SK-N-SH treated with all-trans-retinoic acid at 6 μM for 48 hours (cell line): ENCODE results near the gene AMIGO2.

ENCODE experiments used
- CSDC2 ChIP-seq: fragments of 250-450 bp; sonication (Bioruptor Pico); IDR thresholded peaks from 2 replicates; pipeline ENCODE4 v1.5.0; 2020; ENCODE audit warnings: mild to moderate bottlenecking, moderate library complexity
- PPARA ChIP-seq: fragments of 250-450 bp; sonication (Bioruptor Pico); IDR thresholded peaks from 2 replicates; pipeline ENCODE4 v1.5.0; 2020; ENCODE audit warnings: mild to moderate bottlenecking, borderline replicate concordance
- RARB ChIP-seq: fragments of 250-450 bp; sonication (Bioruptor Pico); IDR thresholded peaks from 2 replicates; pipeline ENCODE4 v1.8.0; 2021; ENCODE audit warnings: mild to moderate bottlenecking, moderate library complexity
- SNAI2 ChIP-seq: fragments of 250-450 bp; sonication (Bioruptor Pico); IDR thresholded peaks from 2 replicates; pipeline ENCODE4 v1.5.0; 2020; ENCODE audit warnings: mild to moderate bottlenecking, moderate library complexity
- ZFP30 ChIP-seq: fragments of 450-650 bp; formaldehyde crosslinking; IDR thresholded peaks from 2 replicates; pipeline ENCODE4 v1.5.0; 2022; ENCODE audit warnings: mild to moderate bottlenecking, moderate library complexity
- ZNF70 ChIP-seq: fragments of 450-650 bp; formaldehyde crosslinking; IDR thresholded peaks from 2 replicates; pipeline ENCODE4 v1.5.0; 2020; ENCODE audit warnings: mild to moderate bottlenecking, moderate library complexity
- TF ChIP-seq, protein P1 (sequence below): fragments of 250-450 bp; sonication (Bioruptor Pico); IDR thresholded peaks from 2 replicates; pipeline ENCODE4 v1.5.0; 2020; ENCODE audit warnings: mild to moderate bottlenecking, moderate library complexity

DNA sequence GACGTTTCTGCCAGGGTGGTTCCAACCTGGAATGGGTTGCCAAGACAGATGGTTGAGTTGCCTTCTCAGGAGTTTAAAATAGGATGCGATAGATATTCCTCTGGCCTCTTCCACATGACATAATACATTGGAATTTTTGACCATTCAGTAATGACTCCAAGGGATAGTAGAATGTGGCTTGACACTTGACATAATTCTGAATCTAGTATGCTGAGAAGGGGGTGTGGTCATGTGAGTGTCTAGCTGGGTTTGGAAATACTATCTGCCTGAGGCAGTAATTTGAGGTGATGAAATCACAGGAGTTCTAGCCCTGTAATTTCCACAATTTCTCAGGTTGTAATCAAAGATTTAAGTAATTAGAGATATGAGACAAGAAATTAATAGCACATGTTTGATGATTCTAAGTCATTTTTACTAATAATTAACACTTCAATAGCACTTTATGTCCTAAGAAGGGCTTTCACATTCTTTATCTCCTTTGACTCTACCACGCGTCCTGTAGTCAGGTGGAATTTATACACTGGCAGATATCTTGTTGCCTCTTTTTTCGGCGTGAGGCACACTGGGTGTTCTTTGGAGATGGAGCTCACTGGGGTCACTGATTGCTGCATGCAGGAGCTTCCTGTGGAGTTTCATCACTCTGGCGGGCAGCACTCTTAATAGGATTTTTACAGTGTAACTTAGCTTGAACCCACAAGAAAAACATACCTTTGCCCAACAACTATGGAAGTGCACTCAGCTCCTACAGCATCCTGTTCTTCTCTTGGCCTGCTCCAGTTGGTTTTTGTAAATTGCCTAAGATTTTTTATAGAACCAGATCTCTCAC, 3.2 kb upstream of the AMIGO2 start:
- no peak for TF ChIP-seq SNAI2 (CRISPR knock-in tag)
- no peak for TF ChIP-seq PPARA (CRISPR knock-in tag)
- TF ChIP-seq, protein P1, sequence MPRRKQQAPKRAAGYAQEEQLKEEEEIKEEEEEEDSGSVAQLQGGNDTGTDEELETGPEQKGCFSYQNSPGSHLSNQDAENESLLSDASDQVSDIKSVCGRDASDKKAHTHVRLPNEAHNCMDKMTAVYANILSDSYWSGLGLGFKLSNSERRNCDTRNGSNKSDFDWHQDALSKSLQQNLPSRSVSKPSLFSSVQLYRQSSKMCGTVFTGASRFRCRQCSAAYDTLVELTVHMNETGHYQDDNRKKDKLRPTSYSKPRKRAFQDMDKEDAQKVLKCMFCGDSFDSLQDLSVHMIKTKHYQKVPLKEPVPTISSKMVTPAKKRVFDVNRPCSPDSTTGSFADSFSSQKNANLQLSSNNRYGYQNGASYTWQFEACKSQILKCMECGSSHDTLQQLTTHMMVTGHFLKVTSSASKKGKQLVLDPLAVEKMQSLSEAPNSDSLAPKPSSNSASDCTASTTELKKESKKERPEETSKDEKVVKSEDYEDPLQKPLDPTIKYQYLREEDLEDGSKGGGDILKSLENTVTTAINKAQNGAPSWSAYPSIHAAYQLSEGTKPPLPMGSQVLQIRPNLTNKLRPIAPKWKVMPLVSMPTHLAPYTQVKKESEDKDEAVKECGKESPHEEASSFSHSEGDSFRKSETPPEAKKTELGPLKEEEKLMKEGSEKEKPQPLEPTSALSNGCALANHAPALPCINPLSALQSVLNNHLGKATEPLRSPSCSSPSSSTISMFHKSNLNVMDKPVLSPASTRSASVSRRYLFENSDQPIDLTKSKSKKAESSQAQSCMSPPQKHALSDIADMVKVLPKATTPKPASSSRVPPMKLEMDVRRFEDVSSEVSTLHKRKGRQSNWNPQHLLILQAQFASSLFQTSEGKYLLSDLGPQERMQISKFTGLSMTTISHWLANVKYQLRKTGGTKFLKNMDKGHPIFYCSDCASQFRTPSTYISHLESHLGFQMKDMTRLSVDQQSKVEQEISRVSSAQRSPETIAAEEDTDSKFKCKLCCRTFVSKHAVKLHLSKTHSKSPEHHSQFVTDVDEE (CRISPR knock-in tag) = no peak
- TF ChIP-seq ZFP30 (CRISPR knock-in tag) = no peak
- no peak for TF ChIP-seq CSDC2 (CRISPR knock-in tag)
- no peak for TF ChIP-seq ZNF70 (CRISPR knock-in tag)
- TF ChIP-seq RARB = no peak
